HG03439 (cell line): ENCODE measurements around the gene NPFFR1.
"Not testable (repeated sequence)": the region's sequence is repeated elsewhere in the genome, so short reads cannot be mapped to it uniquely, and the experiment has no call there.

ENCODE experiments used
- ATAC-seq: cut with Tn5 transposase; IDR thresholded peaks from one replicate; pipeline ENCODE4 v1.9.1; 2021; ENCODE audit warnings: mild to moderate bottlenecking, moderate library complexity; ENCODE audit not compliant: unreplicated experiment

Gene NPFFR1

DNA sequence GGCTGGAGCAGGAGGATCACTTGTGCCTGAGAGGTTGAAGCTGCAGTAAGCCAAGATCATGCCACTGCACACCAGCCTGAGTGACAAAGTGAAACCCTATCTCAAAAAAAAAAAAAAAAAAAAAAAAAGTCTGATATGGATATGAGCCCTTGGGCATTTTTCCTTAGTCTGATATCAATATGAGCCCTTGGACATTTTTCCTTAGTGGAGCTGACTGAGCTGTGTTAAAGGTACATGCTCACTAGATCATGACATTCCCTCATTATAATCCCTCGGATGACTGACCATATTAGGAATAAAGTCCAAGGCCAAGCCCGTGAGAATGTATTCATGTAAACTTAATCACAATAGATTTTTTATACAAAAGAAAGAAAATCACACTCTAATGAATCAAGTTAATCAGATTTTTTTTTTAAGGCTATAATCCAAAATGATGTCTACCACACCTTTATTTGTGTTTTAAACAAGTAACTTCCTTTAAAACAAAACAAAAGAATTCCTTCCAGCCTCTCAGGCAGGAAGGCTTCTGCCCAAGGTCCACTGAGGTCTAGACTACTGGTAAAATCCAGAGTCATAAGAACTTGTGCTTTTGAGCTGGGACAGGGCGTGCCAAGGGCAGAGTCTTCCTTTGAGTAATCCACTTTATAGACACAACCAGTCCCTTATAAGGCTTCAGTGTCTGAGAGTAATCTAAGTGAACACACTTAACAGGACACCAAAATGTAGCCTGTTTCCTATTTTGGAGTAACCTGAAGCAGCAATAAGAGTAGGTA, 56.1 kb downstream of the NPFFR1 start:
- ATAC-seq: no peak

DNA sequence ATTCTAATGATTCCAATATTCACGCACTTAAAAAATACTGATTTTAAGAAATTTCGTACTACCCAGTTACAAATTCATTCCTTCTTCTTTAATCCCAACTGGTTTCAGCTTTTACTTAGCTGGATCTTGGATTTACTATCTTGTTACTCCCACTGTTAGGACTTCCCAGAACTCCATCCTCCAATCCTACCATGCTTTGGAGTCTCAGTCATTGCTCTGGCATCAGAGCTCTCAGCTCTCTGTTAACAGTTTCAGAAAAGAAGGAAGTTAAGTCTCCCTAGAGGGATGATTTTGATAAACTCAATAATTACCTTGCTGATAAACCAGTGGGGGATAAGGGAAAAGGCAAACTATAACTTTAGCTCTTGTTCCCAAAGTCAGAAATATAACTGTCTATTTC, 60.1 kb downstream of the NPFFR1 start:
- no peak for ATAC-seq

DNA sequence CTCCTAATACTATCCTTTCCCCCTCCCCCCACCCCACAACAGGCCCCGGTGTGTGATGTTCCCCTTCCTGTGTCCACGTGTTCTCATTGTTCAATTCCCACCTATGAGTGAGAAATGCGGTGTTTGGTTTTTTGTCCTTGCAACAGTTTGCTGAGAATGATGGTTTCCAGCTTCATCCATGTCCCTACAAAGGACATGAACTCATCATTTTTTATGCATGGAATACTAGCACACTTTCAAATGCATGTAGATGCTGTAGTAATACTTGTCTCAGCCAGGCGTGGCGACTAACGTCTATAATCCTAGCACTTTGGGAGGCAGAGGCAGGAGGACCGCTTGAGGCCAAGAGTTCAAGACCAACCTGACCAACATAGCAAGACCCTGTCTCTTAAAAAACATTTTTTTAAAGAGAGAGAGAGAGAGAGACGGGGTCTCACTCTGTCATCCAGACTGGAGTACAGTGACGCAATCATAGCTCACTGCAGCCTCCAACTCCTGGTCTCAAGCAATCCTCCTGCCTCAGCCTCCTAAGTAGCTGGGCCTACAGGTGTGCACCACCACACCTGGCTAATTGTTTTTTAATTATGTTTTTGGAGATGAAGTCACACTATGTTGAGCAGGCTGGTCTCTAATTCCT, 60.9 kb downstream of the NPFFR1 start:
- ATAC-seq: not testable (repeated sequence)

DNA sequence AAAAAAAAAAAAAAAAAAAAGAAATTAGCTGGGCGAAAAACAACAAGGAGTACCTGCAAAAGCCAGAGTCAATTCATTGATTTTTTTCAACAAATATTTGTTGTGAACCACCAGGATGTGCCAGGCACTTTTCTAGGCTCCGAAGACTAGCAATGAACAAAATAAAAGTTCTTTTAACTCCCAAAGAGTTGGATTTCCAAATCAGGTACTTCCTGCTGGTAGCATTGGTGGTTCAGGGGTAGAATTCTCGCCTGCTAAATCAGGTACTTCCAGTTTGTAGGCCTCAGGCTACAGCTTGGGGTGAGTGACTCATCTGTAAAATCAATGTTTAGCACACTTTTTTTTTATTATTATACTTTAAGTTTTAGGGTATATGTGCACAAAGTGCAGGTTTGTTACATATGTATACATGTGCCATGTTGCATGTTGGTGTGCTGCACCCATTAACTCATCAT, 61.4 kb downstream of the NPFFR1 start:
- ATAC-seq: no peak

DNA sequence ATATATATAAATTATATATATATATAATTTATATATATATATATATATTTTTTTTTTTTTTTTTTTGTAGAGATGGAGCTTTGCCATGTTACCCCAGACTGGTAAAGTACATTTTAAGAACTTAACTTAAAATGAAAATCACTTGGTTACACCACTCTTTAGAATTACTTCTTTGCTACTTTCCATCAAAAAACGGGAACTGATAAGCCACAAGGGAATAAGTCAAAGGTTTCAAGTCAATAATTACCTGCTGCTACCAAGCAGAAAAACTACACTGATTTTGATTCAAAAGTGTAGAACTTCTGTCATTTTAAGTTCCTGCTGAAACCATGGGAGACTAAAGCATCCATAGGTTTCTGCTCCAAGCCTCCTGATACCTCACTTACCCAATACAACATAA, 62.8 kb downstream of the NPFFR1 start:
- no peak for ATAC-seq

DNA sequence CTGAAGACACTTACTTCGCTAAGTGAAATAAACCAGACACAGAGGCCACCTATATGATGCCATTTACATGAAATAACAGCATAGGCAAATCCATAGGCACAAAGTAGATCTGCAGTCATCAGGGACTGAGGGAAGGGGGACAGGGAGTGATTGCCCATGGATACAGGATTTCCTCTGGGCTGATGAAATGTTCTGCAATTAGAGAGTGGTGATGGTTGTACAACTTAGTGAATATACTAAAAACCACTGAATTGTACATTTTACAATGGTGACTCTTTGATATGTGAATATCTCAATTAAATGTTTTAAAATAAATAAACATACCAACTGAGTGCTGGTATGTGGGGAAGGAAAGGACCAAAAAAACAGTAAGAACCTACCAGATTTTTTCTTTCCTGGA, 70.9 kb downstream of the NPFFR1 start:
- ATAC-seq: no peak

DNA sequence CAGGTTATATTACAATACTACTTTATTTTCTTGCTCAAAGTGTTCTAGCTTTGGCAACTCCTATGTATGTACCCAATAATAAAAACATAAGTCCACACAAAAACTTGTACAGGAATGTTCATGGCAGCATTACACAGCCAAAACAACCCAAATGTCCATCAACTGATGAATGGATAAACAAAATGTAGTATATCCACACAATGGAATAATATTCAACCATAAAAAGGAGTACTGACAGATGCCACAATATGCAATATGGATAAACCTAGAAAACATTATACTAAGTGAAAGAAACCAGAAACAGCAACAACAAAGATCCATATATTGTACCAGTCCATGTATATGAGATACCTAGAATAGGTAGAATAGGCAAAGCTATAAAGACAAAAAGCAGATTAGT, 71.5 kb downstream of the NPFFR1 start:
- ATAC-seq: no peak

DNA sequence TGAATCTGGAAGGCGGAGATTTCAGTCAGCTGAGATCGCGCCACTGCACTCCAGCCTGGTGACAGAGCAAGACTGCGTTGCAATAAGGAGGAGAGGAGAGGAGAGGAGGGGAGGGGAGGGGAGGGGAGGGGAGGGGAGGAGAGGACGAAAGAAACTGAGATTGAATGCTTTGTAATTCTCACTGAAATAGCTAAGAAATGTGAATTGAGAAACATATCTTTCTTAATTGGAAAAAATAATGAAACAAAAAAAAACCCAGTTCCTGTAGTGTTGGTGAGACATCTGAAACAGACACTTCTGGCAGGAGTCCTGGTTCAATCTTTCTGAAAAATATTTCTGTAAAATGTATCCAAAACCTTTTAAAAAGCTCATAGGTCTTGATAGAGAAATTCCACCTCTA, 77.0 kb downstream of the NPFFR1 start:
- ATAC-seq: no peak

DNA sequence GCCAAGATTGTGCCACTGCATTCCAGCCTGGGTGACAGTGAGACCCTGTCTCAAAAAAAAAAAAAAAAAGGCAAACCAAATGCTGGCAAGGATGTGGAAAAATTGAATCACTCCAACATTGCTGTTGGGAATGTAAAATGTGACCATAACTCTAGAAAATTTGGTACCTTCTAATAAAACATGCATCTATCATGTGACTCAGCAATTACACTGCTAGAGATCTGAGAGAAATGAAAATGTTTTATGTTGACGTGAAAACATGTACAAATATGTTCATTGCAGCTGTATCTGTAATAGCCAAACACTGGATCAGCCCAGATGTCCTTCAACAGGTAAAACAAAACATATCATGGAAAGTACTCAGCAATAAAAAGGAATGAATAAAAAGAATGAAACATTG, 82.7 kb downstream of the NPFFR1 start:
- ATAC-seq: no peak

DNA sequence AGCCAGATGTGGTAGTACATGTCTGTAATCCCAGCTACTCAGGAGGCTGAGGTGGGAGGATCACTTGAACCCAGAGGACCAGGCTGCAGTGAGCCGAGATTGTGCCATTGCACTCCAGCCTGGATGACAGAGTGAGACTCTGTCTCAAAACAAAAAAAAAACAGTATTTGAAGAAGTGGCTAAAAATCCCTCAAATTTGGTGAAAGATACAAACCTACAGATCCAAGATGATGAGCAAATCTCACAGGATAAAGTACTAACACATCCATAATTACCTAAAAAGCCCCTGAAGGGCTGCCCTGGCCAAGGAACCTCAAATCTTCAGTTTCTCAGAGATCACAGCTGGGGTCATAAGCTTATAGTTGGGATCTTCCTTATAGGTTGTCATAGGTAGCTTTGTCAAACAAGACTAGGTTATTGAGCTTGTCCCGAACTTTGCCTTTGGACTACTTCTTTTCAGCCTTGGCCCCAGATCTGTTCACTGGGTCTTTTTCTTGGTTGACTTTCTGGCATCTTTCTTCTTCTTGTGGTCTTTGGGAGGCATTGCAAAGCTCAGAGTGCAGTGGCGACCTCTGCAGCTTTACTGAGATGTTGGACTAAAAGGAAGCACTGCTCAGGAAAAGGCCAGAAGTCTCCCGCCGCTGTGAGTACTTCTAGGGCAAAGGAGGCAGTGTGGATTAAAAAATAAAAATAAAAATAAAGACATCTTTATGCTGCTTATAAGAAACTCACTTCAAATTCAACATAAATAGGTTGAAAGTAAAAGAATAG, 84.9 kb downstream of the NPFFR1 start:
- ATAC-seq: no peak
